DLD1 (cell line): ENCODE results near the gene GPATCH3.
"Not testable (repeated sequence)": the region's sequence is repeated elsewhere in the genome, so short reads cannot be mapped to it uniquely, and the experiment has no call there.

Experiments used
- in situ Hi-C: cut with HindIII; loops from 2 replicates; pipeline ENCODE4 v1.10.0; 2017; ENCODE audit warnings: low sequenced_read_pairs

GPATCH3 gene

GRCh38 chr1:26900001-26900814, at the start of gene GPATCH3:
TSS of gene GPATCH3 (minus strand) at chr1:26900467. CDS start at chr1:26900442, 25 bp downstream.
- in situ Hi-C loops = no loop called here

- in situ Hi-C loops = loop anchor here (25.0 kb wide), 1 partner anchor 112 kb away; no protein-coding TSS in a partner anchor
Observed at GRCh38 chr1:26949926-26950319, 49.7 kb upstream of the GPATCH3 start.

- in situ Hi-C loops = no loop called here
Observed at GRCh38 chr1:26949266-26949925, 49.1 kb upstream of the GPATCH3 start.

GRCh38 chr1:26948725-26949057, 48.4 kb upstream of the GPATCH3 start:
- in situ Hi-C loops = not testable (repeated sequence)

- in situ Hi-C loops = no loop called here
Observed at GRCh38 chr1:26946270-26946669, 46.0 kb upstream of the GPATCH3 start.

- in situ Hi-C loops = no loop called here
Observed at GRCh38 chr1:26945728-26946127, 45.5 kb upstream of the GPATCH3 start.

- in situ Hi-C loops = no loop called here
Observed at GRCh38 chr1:26945138-26945537, 44.9 kb upstream of the GPATCH3 start.

- in situ Hi-C loops = no loop called here
Observed at GRCh38 chr1:26942656-26943055, 42.4 kb upstream of the GPATCH3 start.

- in situ Hi-C loops = no loop called here
Observed at GRCh38 chr1:26941311-26941710, 41.0 kb upstream of the GPATCH3 start.

- in situ Hi-C loops = no loop called here
Observed at GRCh38 chr1:26938659-26939025, 38.4 kb upstream of the GPATCH3 start.

- in situ Hi-C loops = no loop called here
Observed at GRCh38 chr1:26938004-26938658, 37.9 kb upstream of the GPATCH3 start.

GRCh38 chr1:26936823-26937222, 36.6 kb upstream of the GPATCH3 start:
- in situ Hi-C loops = no loop called here

- in situ Hi-C loops = no loop called here
Observed at GRCh38 chr1:26932531-26932930, 32.3 kb upstream of the GPATCH3 start.

- in situ Hi-C loops = no loop called here
Observed at GRCh38 chr1:26923711-26924110, 23.4 kb upstream of the GPATCH3 start.

GRCh38 chr1:26922901-26923300, 22.6 kb upstream of the GPATCH3 start:
- in situ Hi-C loops = no loop called here

- in situ Hi-C loops = no loop called here
Observed at GRCh38 chr1:26922431-26922729, 22.1 kb upstream of the GPATCH3 start.

- in situ Hi-C loops = no loop called here
Observed at GRCh38 chr1:26921540-26922430, 21.5 kb upstream of the GPATCH3 start, which contains the start of gene NUDC. TSS of gene NUDC (plus strand) at chr1:26921743. CDS start at chr1:26921849, 106 bp downstream.

GRCh38 chr1:26921126-26921539, 20.9 kb upstream of the GPATCH3 start:
- in situ Hi-C loops = no loop called here

GRCh38 chr1:26915204-26915842, 15.1 kb upstream of the GPATCH3 start:
- in situ Hi-C loops = no loop called here
